ENCODE data around the gene HMGB3.

GRCh38 chrX:150959557-150959956, 23.6 kb upstream of the HMGB3 start:
- TF ChIP-seq CTCF (IDR thresholded peaks at IDR 0.05) (no peak), POLR2A (IDR thresholded peaks at IDR 0.05) (no peak)

Measured in vagina (tissue), 2 donors.